HEK293 (cell line): ENCODE results near the gene SH3RF3.

Experiments
- GLIS1 ChIP-seq: fragments of 450-650 bp; formaldehyde crosslinking; IDR thresholded peaks from 2 replicates; pipeline ENCODE4 v1.5.1; 2016; ENCODE audit warnings: missing biosample characterization, missing genetic modification characterization
- HOXA7 ChIP-seq: sonication (generic); formaldehyde crosslinking; IDR thresholded peaks from 2 replicates; pipeline ENCODE4 v1.8.1; 2022; ENCODE audit warnings: missing genetic modification reagents, borderline replicate concordance
- KLF10 ChIP-seq: fragments of 450-650 bp; IDR thresholded peaks from 2 replicates; pipeline ENCODE4 v1.5.1; 2018; ENCODE audit warnings: missing biosample characterization, mild to moderate bottlenecking, missing genetic modification characterization
- PRDM2 ChIP-seq: fragments of 450-650 bp; formaldehyde crosslinking; IDR thresholded peaks from 2 replicates; pipeline ENCODE4 v1.5.1; 2016; ENCODE audit warnings: missing biosample characterization, missing genetic modification characterization, borderline replicate concordance
- TRIM28 ChIP-seq: IDR thresholded peaks from 2 replicates; pipeline ENCODE4 v1.6.1; 2011; ENCODE audit warnings: low read length, control low read depth, borderline replicate concordance
- ZBTB10 ChIP-seq: fragments of 450-650 bp; formaldehyde crosslinking; IDR thresholded peaks from 2 replicates; pipeline ENCODE4 v1.5.1; 2016; ENCODE audit warnings: missing biosample characterization, missing genetic modification characterization
- ZNF138 ChIP-seq: fragments of 450-650 bp; formaldehyde crosslinking; IDR thresholded peaks from 2 replicates; pipeline ENCODE4 v1.5.1; 2016; ENCODE audit warnings: missing biosample characterization, missing genetic modification characterization, borderline replicate concordance
- ZNF148 ChIP-seq: fragments of 450-650 bp; formaldehyde crosslinking; IDR thresholded peaks from 2 replicates; pipeline ENCODE4 v1.5.0; 2017; ENCODE audit warnings: missing biosample characterization, missing genetic modification characterization, borderline replicate concordance
- ZNF174 ChIP-seq: fragments of 450-650 bp; formaldehyde crosslinking; IDR thresholded peaks from 2 replicates; pipeline ENCODE4 v1.5.0; 2017; ENCODE audit warnings: missing biosample characterization, mild to moderate bottlenecking, missing genetic modification characterization
- ZNF221 ChIP-seq: fragments of 450-650 bp; formaldehyde crosslinking; IDR thresholded peaks from 2 replicates; pipeline ENCODE4 v1.5.1; 2017; ENCODE audit warnings: missing biosample characterization, missing genetic modification characterization, borderline replicate concordance
- ZNF24 ChIP-seq: fragments of 450-650 bp; formaldehyde crosslinking; IDR thresholded peaks from 2 replicates; pipeline ENCODE4 v1.5.1; 2016; ENCODE audit warnings: missing biosample characterization, missing genetic modification characterization
- ZNF513 ChIP-seq: fragments of 450-650 bp; IDR thresholded peaks from 2 replicates; pipeline ENCODE4 v1.5.1; 2018; ENCODE audit warnings: missing biosample characterization, missing genetic modification characterization
- ZNF529 ChIP-seq: fragments of 450-650 bp; formaldehyde crosslinking; IDR thresholded peaks from 2 replicates; pipeline ENCODE4 v1.5.1; 2017; ENCODE audit warnings: missing genetic modification characterization, missing biosample characterization; ENCODE audit not compliant: insufficient replicate concordance
- ZNF548 ChIP-seq: fragments of 450-650 bp; formaldehyde crosslinking; IDR thresholded peaks from 2 replicates; pipeline ENCODE4 v1.5.1; 2016; ENCODE audit warnings: missing biosample characterization, missing genetic modification characterization
- ZNF626 ChIP-seq: fragments of 450-650 bp; sonication (Bioruptor Pico); formaldehyde crosslinking; IDR thresholded peaks from 2 replicates; pipeline ENCODE4 v1.5.1; 2018; ENCODE audit warnings: missing biosample characterization, missing genetic modification characterization, inconsistent platforms
- ZNF791 ChIP-seq: fragments of 450-650 bp; formaldehyde crosslinking; IDR thresholded peaks from 2 replicates; pipeline ENCODE4 v1.5.1; 2016; ENCODE audit warnings: missing biosample characterization, missing genetic modification characterization
- ZNF792 ChIP-seq: fragments of 450-650 bp; formaldehyde crosslinking; IDR thresholded peaks from 2 replicates; pipeline ENCODE4 v1.5.1; 2016; ENCODE audit warnings: missing biosample characterization, missing genetic modification characterization
- TF ChIP-seq, protein P1 (sequence below): fragments of 450-650 bp; formaldehyde crosslinking; IDR thresholded peaks from 2 replicates; pipeline ENCODE4 v1.5.1; 2016; ENCODE audit warnings: missing biosample characterization, missing genetic modification characterization

Gene SH3RF3

DNA sequence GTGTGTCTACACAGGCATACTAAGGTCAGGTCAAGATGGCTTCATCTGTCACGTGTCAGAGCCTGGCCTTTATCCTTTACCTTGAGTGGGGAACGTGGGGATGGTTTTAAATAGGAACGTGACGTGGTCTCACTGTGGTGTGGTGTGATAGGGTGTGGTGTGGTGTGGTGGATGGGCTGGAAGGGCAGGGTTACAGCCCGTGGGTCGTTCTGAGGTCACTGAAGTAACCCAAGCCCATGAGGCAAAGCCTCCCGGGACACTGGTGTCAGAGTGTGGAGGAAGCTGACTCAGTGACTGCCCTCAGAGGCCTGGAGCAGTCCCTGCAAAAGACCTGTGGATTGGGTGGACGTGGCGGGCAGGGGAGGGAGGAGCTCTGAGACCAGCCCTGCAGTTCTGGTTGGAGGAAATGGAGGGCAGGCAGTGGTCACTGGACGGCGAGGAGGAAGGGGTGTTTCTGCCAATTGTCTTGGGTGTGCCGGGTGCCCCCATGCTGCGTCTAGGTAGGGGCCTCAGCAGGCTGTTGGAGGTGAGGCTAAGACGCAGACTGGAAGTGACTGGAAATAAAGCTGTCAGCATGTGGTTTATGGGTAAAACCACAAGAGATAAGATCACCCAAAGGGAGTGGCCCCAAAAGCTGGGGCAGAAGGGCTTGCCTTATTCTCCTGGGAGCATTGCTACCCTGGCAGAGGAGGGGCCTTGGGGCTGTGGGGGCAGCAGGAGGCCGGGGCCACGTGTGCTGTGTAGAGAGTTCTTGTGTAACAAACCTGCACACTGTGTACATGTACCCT lies 84.8 kb downstream of the SH3RF3 start (continued):
- TF ChIP-seq, protein P1, sequence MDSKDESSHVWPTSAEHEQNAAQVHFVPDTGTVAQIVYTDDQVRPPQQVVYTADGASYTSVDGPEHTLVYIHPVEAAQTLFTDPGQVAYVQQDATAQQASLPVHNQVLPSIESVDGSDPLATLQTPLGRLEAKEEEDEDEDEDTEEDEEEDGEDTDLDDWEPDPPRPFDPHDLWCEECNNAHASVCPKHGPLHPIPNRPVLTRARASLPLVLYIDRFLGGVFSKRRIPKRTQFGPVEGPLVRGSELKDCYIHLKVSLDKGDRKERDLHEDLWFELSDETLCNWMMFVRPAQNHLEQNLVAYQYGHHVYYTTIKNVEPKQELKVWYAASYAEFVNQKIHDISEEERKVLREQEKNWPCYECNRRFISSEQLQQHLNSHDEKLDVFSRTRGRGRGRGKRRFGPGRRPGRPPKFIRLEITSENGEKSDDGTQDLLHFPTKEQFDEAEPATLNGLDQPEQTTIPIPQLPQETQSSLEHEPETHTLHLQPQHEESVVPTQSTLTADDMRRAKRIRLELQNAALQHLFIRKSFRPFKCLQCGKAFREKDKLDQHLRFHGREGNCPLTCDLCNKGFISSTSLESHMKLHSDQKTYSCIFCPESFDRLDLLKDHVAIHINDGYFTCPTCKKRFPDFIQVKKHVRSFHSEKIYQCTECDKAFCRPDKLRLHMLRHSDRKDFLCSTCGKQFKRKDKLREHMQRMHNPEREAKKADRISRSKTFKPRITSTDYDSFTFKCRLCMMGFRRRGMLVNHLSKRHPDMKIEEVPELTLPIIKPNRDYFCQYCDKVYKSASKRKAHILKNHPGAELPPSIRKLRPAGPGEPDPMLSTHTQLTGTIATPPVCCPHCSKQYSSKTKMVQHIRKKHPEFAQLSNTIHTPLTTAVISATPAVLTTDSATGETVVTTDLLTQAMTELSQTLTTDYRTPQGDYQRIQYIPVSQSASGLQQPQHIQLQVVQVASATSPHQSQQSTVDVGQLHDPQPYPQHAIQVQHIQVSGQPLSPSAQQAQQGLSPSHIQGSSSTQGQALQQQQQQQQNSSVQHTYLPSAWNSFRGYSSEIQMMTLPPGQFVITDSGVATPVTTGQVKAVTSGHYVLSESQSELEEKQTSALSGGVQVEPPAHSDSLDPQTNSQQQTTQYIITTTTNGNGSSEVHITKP (tag by site-specific recombination), result peak; percentile 93
- no peak for TF ChIP-seq ZNF548 (tag by site-specific recombination)
- TF ChIP-seq ZNF792 (tag by site-specific recombination), result no peak
- no peak for TF ChIP-seq ZNF221 (tag by site-specific recombination)
- peak; percentile 96 for TF ChIP-seq ZNF24
- TF ChIP-seq HOXA7 (CRISPR knock-in tag), result no peak
- no peak for TF ChIP-seq ZNF791 (tag by site-specific recombination)
- no peak for TF ChIP-seq PRDM2
- TF ChIP-seq TRIM28, result no peak
- TF ChIP-seq ZBTB10 (tag by site-specific recombination), result no peak
- no peak for TF ChIP-seq ZNF138
- TF ChIP-seq ZNF174, result no peak
- no peak for TF ChIP-seq ZNF626 (tag by site-specific recombination)
- no peak for TF ChIP-seq ZNF148
- no peak for TF ChIP-seq ZNF513 (tag by site-specific recombination)
- TF ChIP-seq ZNF529 (tag by site-specific recombination), result no peak
- peak; percentile 92 for TF ChIP-seq KLF10 (tag by site-specific recombination)
- peak; percentile 99 for TF ChIP-seq GLIS1 (tag by site-specific recombination)
